GM23248 (cell line): ENCODE data around the gene MYL7.

Source experiments
- EZH2 ChIP-seq: fragments of 200-600 bp; sonication (generic); IDR thresholded peaks from 2 replicates; pipeline ENCODE4 v1.6.1; 2018; ENCODE audit warnings: antibody characterized with exemption, mild to moderate bottlenecking; ENCODE audit not compliant: insufficient read depth, poor library complexity, severe bottlenecking
- EZH2phosphoT487 ChIP-seq: fragments of 200-600 bp; sonication (generic); IDR thresholded peaks from 2 replicates; pipeline ENCODE4 v1.6.1; 2018; ENCODE audit warnings: antibody characterized with exemption, moderate library complexity, mild to moderate bottlenecking, low read depth; ENCODE audit not compliant: insufficient read depth

- TF ChIP-seq EZH2phosphoT487 (no peak), EZH2 (no peak)
Measured at GRCh38 chr7:44112231-44112996, 28.7 kb downstream of the MYL7 start.
